Fibroblast of skin of left quadriceps (primary cell): Measurements from ENCODE around the gene GAL3ST2.
A peak's percentile ranks its signal among the peaks of the same experiment; 100 is the strongest.
"Not testable (repeated sequence)": the region's sequence is repeated elsewhere in the genome, so short reads cannot be mapped to it uniquely, and the experiment has no call there.

Source experiments
- DNase-seq, 2 experiments: peaks; one replicate each; pipeline ENCODE4 v3.0.0-alpha.2; 2013; ENCODE audit warnings: low read depth in 2 of 2

GAL3ST2 gene

GRCh38 chr2:241795021-241795999 lies 18.7 kb downstream of the GAL3ST2 start:
- no peak for DNase-seq

- DNase-seq, result no peak
Measured at GRCh38 chr2:241796209-241796608, 19.6 kb downstream of the GAL3ST2 start.

- DNase-seq, result no peak
Measured at GRCh38 chr2:241796610-241797138, 20.1 kb downstream of the GAL3ST2 start.

- DNase-seq, result no peak
Measured at GRCh38 chr2:241797441-241798080, 20.9 kb downstream of the GAL3ST2 start.

GRCh38 chr2:241798081-241798630 lies 21.5 kb downstream of the GAL3ST2 start:
- DNase-seq, result no peak

GRCh38 chr2:241798631-241799521 lies 22.3 kb downstream of the GAL3ST2 start:
- DNase-seq, result no peak

GRCh38 chr2:241799522-241800197 lies 23.0 kb downstream of the GAL3ST2 start:
- no peak for DNase-seq

GRCh38 chr2:241800198-241800903 lies 23.7 kb downstream of the GAL3ST2 start:
- not testable (repeated sequence) for DNase-seq

GRCh38 chr2:241801611-241802420 lies 25.2 kb downstream of the GAL3ST2 start:
- no peak for DNase-seq

GRCh38 chr2:241802421-241803318 lies 26.0 kb downstream of the GAL3ST2 start:
- DNase-seq, result no peak

- DNase-seq, result peak in 1 of 2 experiments; percentile 7
Measured at GRCh38 chr2:241803387-241804325, 27.0 kb downstream of the GAL3ST2 start.

GRCh38 chr2:241804326-241805229 lies 28.0 kb downstream of the GAL3ST2 start:
- DNase-seq, result peak in 1 of 2 experiments; percentile 6

- not testable (repeated sequence) for DNase-seq
Measured at GRCh38 chr2:241806217-241806616, 29.6 kb downstream of the GAL3ST2 start.

GRCh38 chr2:241808051-241808720 lies 31.6 kb downstream of the GAL3ST2 start:
- DNase-seq, result no peak

- no peak for DNase-seq
Measured at GRCh38 chr2:241808721-241809382, 32.2 kb downstream of the GAL3ST2 start, which contains the start of gene NEU4. Gene NEU4 (plus strand): TSS chr2:241809193. CDS start chr2:241814485, 5,292 bp downstream.
